Endothelial cell of umbilical vein (primary cell): ENCODE results near the gene MACROH2A1. TPM values are rescaled to one million over a fixed set of nuclear protein-coding genes. Genes with fewer than 3 reads are reported as not detected.

ENCODE experiments used
- BruUV-seq: library from RNA; stranded (reverse); fragments of 400-500 nt; replicated peaks from 2 replicates; lab custom pipeline; 2021; lab: Mats Ljungman, UMichigan
- CTCF ChIA-PET: fragments of 300-600, 350-600 bp; sonication (Branson Sonifier 250); formaldehyde crosslinking; loops from one replicate; lab custom pipeline; 2021; ENCODE audit warnings: antibody characterized with exemption, inconsistent platforms; lab: Charles Lee
- POLR2A ChIA-PET: fragments of 300-600, 350-600 bp; sonication (Branson Sonifier 250); formaldehyde crosslinking; loops from one replicate; lab custom pipeline; 2021; ENCODE audit warnings: antibody characterized with exemption, inconsistent platforms; lab: Charles Lee
- DNase-seq: peaks from one replicate; pipeline ENCODE4 v3.0.0-alpha.2; 2011; ENCODE audit warnings: low read depth, low spot score
- FAIRE-seq: peaks from 2 replicates; lab custom pipeline; 2011; peaks lifted over from hg19 to GRCh38; lab: Jason Lieb, UNC
- H2AFZ ChIP-seq: 2 replicates; pipeline ENCODE4 v1.6.0; 2012; ENCODE audit warnings: low read depth, low read length, control low read depth, inconsistent platforms
- H3K27ac ChIP-seq: 2 replicates; pipeline ENCODE4 v1.5.1; 2011; ENCODE audit warnings: low read depth, mild to moderate bottlenecking, control low read depth, low read length, moderate library complexity; ENCODE audit not compliant: insufficient read depth
- H3K27me3 ChIP-seq, 2 experiments: 2 replicates each; pipeline versions ENCODE4 v1.6.0 to v1.6.1; 2011; ENCODE audit warnings: low read length in 2 of 2, mixed read lengths in 1 of 2; ENCODE audit not compliant: control insufficient read depth in 2 of 2, insufficient read depth in 2 of 2
- H3K36me3 ChIP-seq, 2 experiments: 2 replicates in 1 of 2; 3 replicates in 1 of 2; pipeline ENCODE4 v1.5.1; 2011; ENCODE audit warnings: low read length in 2 of 2, mild to moderate bottlenecking in 1 of 2, moderate library complexity in 1 of 2; ENCODE audit not compliant: control insufficient read depth in 2 of 2, insufficient read depth in 2 of 2; ENCODE audit errors: extremely low read depth in 1 of 2
- H3K4me1 ChIP-seq: 3 replicates; pipeline ENCODE4 v1.5.1; 2011; ENCODE audit warnings: mild to moderate bottlenecking, low read length; ENCODE audit not compliant: control insufficient read depth, insufficient read depth; ENCODE audit errors: extremely low read depth
- H3K4me2 ChIP-seq: 2 replicates; pipeline ENCODE4 v1.6.1; 2011; ENCODE audit warnings: low read length, control low read depth, mixed read lengths; ENCODE audit not compliant: insufficient read depth
- H3K4me3 ChIP-seq, 3 experiments: fragments of 200-600 bp in 1 of 3; sonication (generic), shearing (Covaris generic) in 1 of 3; replicated peaks in 1 of 3; 2 replicates each; pipeline ENCODE4 v1.5.1; 2011 to 2016; ENCODE audit warnings: control low read depth in 3 of 3, low read length in 3 of 3, mild to moderate bottlenecking in 2 of 3, inconsistent platforms in 1 of 3, low read depth in 1 of 3, moderate library complexity in 1 of 3; ENCODE audit not compliant: insufficient read depth in 1 of 3
- H3K79me2 ChIP-seq: 2 replicates; pipeline ENCODE4 v1.6.0; 2012; ENCODE audit warnings: low read length, inconsistent platforms; ENCODE audit not compliant: control insufficient read depth, insufficient read depth
- H3K9ac ChIP-seq: replicated peaks from 2 replicates; pipeline ENCODE3; 2011; ENCODE audit warnings: low read length, control low read depth; ENCODE audit not compliant: insufficient read depth; ENCODE audit errors: extremely low read depth
- H3K9me1 ChIP-seq: replicated peaks from 3 replicates; pipeline ENCODE4 v1.6.0; 2011; ENCODE audit warnings: mild to moderate bottlenecking, low read length; ENCODE audit not compliant: control insufficient read depth, insufficient read depth; ENCODE audit errors: extremely low read depth
- H3K9me3 ChIP-seq: replicated peaks from 2 replicates; pipeline ENCODE4 v1.5.1; 2012; ENCODE audit warnings: low read length, inconsistent platforms; ENCODE audit not compliant: control insufficient read depth, insufficient read depth
- H4K20me1 ChIP-seq: replicated peaks from 2 replicates; pipeline ENCODE3; 2011; ENCODE audit warnings: mild to moderate bottlenecking, low read length; ENCODE audit not compliant: control insufficient read depth, insufficient read depth; ENCODE audit errors: extremely low read depth
- EZH2 ChIP-seq: IDR thresholded peaks from 2 replicates; pipeline ENCODE4 v1.6.1; 2012; ENCODE audit warnings: borderline replicate concordance, low read depth, mild to moderate bottlenecking, moderate library complexity, low read length, inconsistent platforms; ENCODE audit not compliant: severe bottlenecking
- FOS ChIP-seq: IDR thresholded peaks from 2 replicates; pipeline ENCODE4 v1.6.1; 2011; ENCODE audit warnings: mild to moderate bottlenecking, low read length, moderate library complexity, borderline replicate concordance; ENCODE audit not compliant: insufficient read depth
- GATA2 ChIP-seq: IDR thresholded peaks from 2 replicates; pipeline ENCODE4 v1.7.0; 2011; ENCODE audit warnings: low read depth, mild to moderate bottlenecking, moderate library complexity, mixed read lengths, low read length; ENCODE audit not compliant: insufficient read length, insufficient read depth
- JUN ChIP-seq: IDR thresholded peaks from 2 replicates; pipeline ENCODE4 v1.6.1; 2011; ENCODE audit warnings: borderline replicate concordance, low read depth; ENCODE audit not compliant: insufficient read length, insufficient read depth
- MYC ChIP-seq: IDR thresholded peaks from one replicate; pipeline ENCODE4 v1.6.1; 2011; ENCODE audit warnings: mild to moderate bottlenecking, low read depth, low read length
- POLR2A ChIP-seq: IDR thresholded peaks from 2 replicates; pipeline ENCODE4 v1.6.1; 2012; ENCODE audit warnings: low read depth, mild to moderate bottlenecking, control low read depth, low read length
- POLR2AphosphoS5 ChIP-seq: IDR thresholded peaks from 2 replicates; pipeline ENCODE4 v1.6.1; 2012; ENCODE audit warnings: low read depth, mild to moderate bottlenecking, control low read depth, low read length, moderate library complexity; ENCODE audit not compliant: insufficient read depth
- dilution Hi-C: fragments of 300-500 bp; cut with MboI; formaldehyde crosslinking; loops from one replicate; pipeline ENCODE4 v1.15.0; 2019; ENCODE audit warnings: low sequenced_read_pairs; ENCODE audit not compliant: extremely low pct_ligation_motif_present
- intact Hi-C: fragments of 100-400 bp; cut with micrococcal nuclease; formaldehyde crosslinking; loops from one replicate; pipeline ENCODE4 v1.10.0; 2022
- polyA plus RNA-seq, 4 experiments: library from polyadenylated mRNA; depleted of rRNA in 3 of 4; stranded (reverse) in 3 of 4; unstranded in 1 of 4; fragments of >200 nt; gene quantifications; 2 replicates each; pipeline versions ENCODE4 v1.2.1 to v1.2.3, GENCODE V29; 2011 to 2012; ENCODE audit warnings: missing spikeins in 1 of 4
- total RNA-seq: library from RNA; stranded (reverse); gene quantifications from 2 replicates; pipeline ENCODE4 v1.2.3, GENCODE V29; 2021
- TF ChIP-seq, protein P1 (sequence below): IDR thresholded peaks from 2 replicates; pipeline ENCODE4 v1.6.1; 2011; ENCODE audit not compliant: insufficient read depth, insufficient read length
- TF ChIP-seq, protein P2 (sequence below), 2 donors: IDR thresholded peaks; 1 replicate in 1 of 2; 2 replicates in 1 of 2; pipeline ENCODE4 v1.5.1; 2011; ENCODE audit warnings: low read length in 2 of 2, mild to moderate bottlenecking in 2 of 2, moderate library complexity in 2 of 2, control low read depth in 1 of 2, inconsistent platforms in 1 of 2, low read depth in 1 of 2; ENCODE audit not compliant: insufficient read depth in 1 of 2; ENCODE audit errors: extremely low read depth in 1 of 2

Gene MACROH2A1
- total and polyA plus RNA-seq, 2 donors (not counting 3 experiments of a cell fraction or from before 2014, with no cell fraction given) = 89.3 to 147 TPM

DNA sequence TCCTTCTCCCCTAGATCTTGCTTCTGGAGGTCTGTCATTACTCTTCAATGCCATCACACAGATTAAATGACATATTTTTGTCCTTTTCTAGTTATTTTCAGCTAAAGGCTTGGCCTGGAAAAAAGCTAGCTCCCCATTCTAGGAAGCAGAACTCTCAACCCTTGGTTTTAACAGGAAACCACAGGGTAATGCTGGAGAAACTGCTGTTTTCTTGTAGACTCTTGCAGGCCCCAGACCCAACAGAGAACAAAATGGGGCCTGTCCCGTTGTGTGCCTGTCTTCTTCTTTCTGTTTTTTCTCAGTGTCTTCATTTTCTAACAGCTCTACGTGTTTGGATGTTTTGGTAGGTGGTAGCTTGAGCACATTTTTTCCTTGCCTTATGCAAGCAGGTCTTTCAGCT lies 26.6 kb upstream of the MACROH2A1 start:
- no peak for DNase-seq
- no TSS peak for BruUV-seq
- TF ChIP-seq, protein P1, sequence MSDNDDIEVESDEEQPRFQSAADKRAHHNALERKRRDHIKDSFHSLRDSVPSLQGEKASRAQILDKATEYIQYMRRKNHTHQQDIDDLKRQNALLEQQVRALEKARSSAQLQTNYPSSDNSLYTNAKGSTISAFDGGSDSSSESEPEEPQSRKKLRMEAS = no peak
- TF ChIP-seq EZH2 = peak; percentile 19
- Histone ChIP-seq H3K9me3 (no peaks in the 10 kb centered on the region), H2AFZ (no peak overlapping the region), H3K4me2 (no peak overlapping the region), H3K4me1 (no peaks in the 10 kb centered on the region), H3K36me3 (no peaks in the 10 kb centered on the region), H3K79me2 (no peaks in the 10 kb centered on the region), H3K27me3 (peaks cover 5 to 25% of the 10 kb centered on the region in 2 experiments), H3K9ac (no peak overlapping the region), H3K4me3 (no peak overlapping the region), H3K9me1 (no peaks in the 10 kb centered on the region), H4K20me1 (no peaks in the 10 kb centered on the region), H3K27ac (no peak overlapping the region)
- POLR2A ChIA-PET = no interaction called here
- intact Hi-C loops (loop anchor here (2.0 kb wide), 1 partner anchor 49 kb away; no protein-coding TSS in a partner anchor), dilution Hi-C loops (no loop called here)
- no peak for FAIRE-seq
- CTCF ChIA-PET = interaction anchor here (0.6 to 3.9 kb wide), 32 partner anchors 9 to 391 kb away, joined by 3 to 44 read pairs (median 4); partner anchors contain the start of genes MACROH2A1 and PITX1

GRCh38 chr5:135423846-135424168 lies 24.8 kb upstream of the MACROH2A1 start:
- H3K79me2 ChIP-seq = no peaks in the 10 kb centered on the region
- no peak overlapping the region for H3K27ac ChIP-seq
- no peaks in the 10 kb centered on the region for H3K9me1 ChIP-seq
- dilution Hi-C loops = no loop called here
- no peak for DNase-seq
- no peak overlapping the region for H3K9ac ChIP-seq
- TF ChIP-seq EZH2 (no peak), MYC (no peak), POLR2A (no peak), POLR2AphosphoS5 (no peak), FOS (no peak), GATA2 (no peak), JUN (no peak)
- TF ChIP-seq, protein P2, sequence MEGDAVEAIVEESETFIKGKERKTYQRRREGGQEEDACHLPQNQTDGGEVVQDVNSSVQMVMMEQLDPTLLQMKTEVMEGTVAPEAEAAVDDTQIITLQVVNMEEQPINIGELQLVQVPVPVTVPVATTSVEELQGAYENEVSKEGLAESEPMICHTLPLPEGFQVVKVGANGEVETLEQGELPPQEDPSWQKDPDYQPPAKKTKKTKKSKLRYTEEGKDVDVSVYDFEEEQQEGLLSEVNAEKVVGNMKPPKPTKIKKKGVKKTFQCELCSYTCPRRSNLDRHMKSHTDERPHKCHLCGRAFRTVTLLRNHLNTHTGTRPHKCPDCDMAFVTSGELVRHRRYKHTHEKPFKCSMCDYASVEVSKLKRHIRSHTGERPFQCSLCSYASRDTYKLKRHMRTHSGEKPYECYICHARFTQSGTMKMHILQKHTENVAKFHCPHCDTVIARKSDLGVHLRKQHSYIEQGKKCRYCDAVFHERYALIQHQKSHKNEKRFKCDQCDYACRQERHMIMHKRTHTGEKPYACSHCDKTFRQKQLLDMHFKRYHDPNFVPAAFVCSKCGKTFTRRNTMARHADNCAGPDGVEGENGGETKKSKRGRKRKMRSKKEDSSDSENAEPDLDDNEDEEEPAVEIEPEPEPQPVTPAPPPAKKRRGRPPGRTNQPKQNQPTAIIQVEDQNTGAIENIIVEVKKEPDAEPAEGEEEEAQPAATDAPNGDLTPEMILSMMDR (IDR thresholded peaks at IDR 0.05; ENCODE audit: extremely low read depth in 1 of 2, insufficient read depth in 1 of 2, low read depth in 1 of 2, low read length in 2 of 2) = no peak
- TF ChIP-seq, protein P1 = no peak
- no peak overlapping the region for H3K4me2 ChIP-seq
- BruUV-seq = no TSS peak
- H4K20me1 ChIP-seq = no peaks in the 10 kb centered on the region
- CTCF ChIA-PET = interaction anchor here (1.4 to 3.9 kb wide), 3 partner anchors 32 to 47 kb away, joined by 4 to 33 read pairs (median 4); no protein-coding TSS in a partner anchor
- no peak overlapping the region for H3K4me3 ChIP-seq
- FAIRE-seq = no peak
- no peak overlapping the region for H2AFZ ChIP-seq
- H3K36me3 ChIP-seq = no peaks in the 10 kb centered on the region
- POLR2A ChIA-PET = no interaction called here
- no peaks in the 10 kb centered on the region for H3K4me1 ChIP-seq
- H3K9me3 ChIP-seq = no peaks in the 10 kb centered on the region
- H3K27me3 ChIP-seq = peaks cover 12 to 41% of the 10 kb centered on the region in 2 experiments
- intact Hi-C loops = no loop called here
